A673 (cell line): ENCODE measurements around the gene EIF4E3. TPM values are rescaled to one million over a fixed set of nuclear protein-coding genes. Genes with fewer than 3 reads are reported as not detected.

Source experiments
- BruUV-seq: library from RNA; stranded (reverse); fragments of 400-500 nt; replicated peaks from 2 replicates; lab custom pipeline; 2021; lab: Mats Ljungman, UMichigan
- CTCF ChIA-PET: fragments of 300-600 bp; sonication (Branson Sonifier 250); formaldehyde crosslinking; loops from one replicate; lab custom pipeline; 2022; ENCODE audit warnings: antibody characterized with exemption; lab: Charles Lee
- POLR2A ChIA-PET: fragments of 300-600 bp; sonication (Branson Sonifier 250); formaldehyde crosslinking; loops from one replicate; lab custom pipeline; 2022; ENCODE audit warnings: antibody characterized with exemption; ENCODE audit not compliant: low non-redundant PET; lab: Charles Lee
- DNase-seq: peaks from one replicate; pipeline ENCODE4 v3.0.0-alpha.2; 2015; ENCODE audit warnings: low spot score
- H3K27ac ChIP-seq: fragments of 200-600 bp; sonication (generic); 2 replicates; pipeline ENCODE4 v1.5.1; 2016; ENCODE audit warnings: mixed run types, low read depth, mild to moderate bottlenecking, mixed read lengths, antibody characterized with exemption, low read length; ENCODE audit not compliant: poor library complexity, severe bottlenecking
- H3K27me3 ChIP-seq: fragments of 200-600 bp; sonication (generic); replicated peaks from 2 replicates; pipeline ENCODE4 v1.6.1; 2017; ENCODE audit warnings: mixed run types, low read depth, mild to moderate bottlenecking, mixed read lengths, antibody characterized with exemption, low read length; ENCODE audit not compliant: insufficient read depth, poor library complexity
- H3K36me3 ChIP-seq: fragments of 200-600 bp; sonication (generic); 2 replicates; pipeline ENCODE4 v1.6.1; 2016; ENCODE audit warnings: mixed run types, mild to moderate bottlenecking, mixed read lengths, antibody characterized with exemption, low read length; ENCODE audit not compliant: insufficient read depth, poor library complexity, severe bottlenecking
- H3K4me1 ChIP-seq: fragments of 200-600 bp; sonication (generic); 2 replicates; pipeline ENCODE4 v1.6.1; 2017; ENCODE audit warnings: mixed run types, mild to moderate bottlenecking, mixed read lengths, antibody characterized with exemption, low read length; ENCODE audit not compliant: insufficient read depth, poor library complexity, severe bottlenecking
- H3K4me3 ChIP-seq: fragments of 200-600 bp; sonication (generic); 2 replicates; pipeline ENCODE4 v1.5.1; 2016; ENCODE audit warnings: low read depth, mixed run types, mild to moderate bottlenecking, mixed read lengths, low read length; ENCODE audit not compliant: poor library complexity, severe bottlenecking
- H3K9me3 ChIP-seq: fragments of 200-600 bp; sonication (generic); 2 replicates; pipeline ENCODE4 v1.6.1; 2016; ENCODE audit warnings: mixed run types, low read depth, mild to moderate bottlenecking, mixed read lengths, antibody characterized with exemption, low read length; ENCODE audit not compliant: poor library complexity, severe bottlenecking
- EZH2 ChIP-seq: fragments of 200-600 bp; sonication (generic); IDR thresholded peaks from 2 replicates; pipeline ENCODE4 v1.6.1; 2017; ENCODE audit warnings: borderline replicate concordance, low read depth, mild to moderate bottlenecking, mixed read lengths, antibody characterized with exemption, low read length; ENCODE audit not compliant: poor library complexity, severe bottlenecking
- intact Hi-C: fragments of 100-400 bp; cut with micrococcal nuclease; formaldehyde crosslinking; loops from one replicate; pipeline ENCODE4 v1.10.0; 2022; ENCODE audit not compliant: unreplicated experiment
- total RNA-seq: library from RNA; stranded (reverse); gene quantifications from 2 replicates; pipeline ENCODE4 v1.2.3, GENCODE V29; 2021
- TF ChIP-seq, protein P1 (sequence below): fragments of 300-800, 200-600 bp; sonication (generic); conservative IDR thresholded peaks from 2 replicates; pipeline ENCODE4 v1.5.1; 2017; ENCODE audit warnings: low read depth, mild to moderate bottlenecking, antibody characterized with exemption, low read length, moderate library complexity, mixed read lengths

The EIF4E3 gene
- total RNA-seq, 1 experiment from 2014 or later, result 3.1 TPM

DNA sequence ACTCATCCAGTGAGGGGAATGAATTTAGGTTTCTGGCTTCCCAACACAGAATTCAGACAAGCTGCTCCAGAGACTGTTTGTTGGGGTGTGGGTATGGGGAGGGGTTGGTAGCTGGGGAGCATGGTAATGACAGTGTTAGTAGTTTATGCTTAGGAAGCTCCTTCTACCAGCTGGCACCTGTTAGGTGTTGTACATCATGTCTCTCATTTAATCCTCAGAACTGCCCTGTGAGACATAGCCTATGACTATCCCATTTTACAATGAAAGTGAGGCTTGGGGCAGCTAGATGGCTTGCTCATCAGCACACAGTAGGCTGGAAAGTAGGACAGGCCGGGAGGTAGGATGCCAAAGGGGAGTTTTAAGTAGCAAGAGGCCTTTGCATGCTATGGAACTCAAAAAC lies 2.5 kb downstream of the EIF4E3 start:
- DNase-seq, result no peak
- ChIA-PET CTCF (no interaction called here), POLR2A (no interaction called here)
- intact Hi-C loops, result loop anchor here (10.0 kb wide), 2 partner anchors 1102 to 1362 kb away; no protein-coding TSS in a partner anchor
- Histone ChIP-seq H3K36me3 (no peaks in the 10 kb centered on the region), H3K4me1 (no peaks in the 10 kb centered on the region), H3K4me3 (no peak overlapping the region), H3K27ac (no peak overlapping the region), H3K27me3 (no peaks in the 10 kb centered on the region), H3K9me3 (no peaks in the 10 kb centered on the region)
- TF ChIP-seq, protein P1, sequence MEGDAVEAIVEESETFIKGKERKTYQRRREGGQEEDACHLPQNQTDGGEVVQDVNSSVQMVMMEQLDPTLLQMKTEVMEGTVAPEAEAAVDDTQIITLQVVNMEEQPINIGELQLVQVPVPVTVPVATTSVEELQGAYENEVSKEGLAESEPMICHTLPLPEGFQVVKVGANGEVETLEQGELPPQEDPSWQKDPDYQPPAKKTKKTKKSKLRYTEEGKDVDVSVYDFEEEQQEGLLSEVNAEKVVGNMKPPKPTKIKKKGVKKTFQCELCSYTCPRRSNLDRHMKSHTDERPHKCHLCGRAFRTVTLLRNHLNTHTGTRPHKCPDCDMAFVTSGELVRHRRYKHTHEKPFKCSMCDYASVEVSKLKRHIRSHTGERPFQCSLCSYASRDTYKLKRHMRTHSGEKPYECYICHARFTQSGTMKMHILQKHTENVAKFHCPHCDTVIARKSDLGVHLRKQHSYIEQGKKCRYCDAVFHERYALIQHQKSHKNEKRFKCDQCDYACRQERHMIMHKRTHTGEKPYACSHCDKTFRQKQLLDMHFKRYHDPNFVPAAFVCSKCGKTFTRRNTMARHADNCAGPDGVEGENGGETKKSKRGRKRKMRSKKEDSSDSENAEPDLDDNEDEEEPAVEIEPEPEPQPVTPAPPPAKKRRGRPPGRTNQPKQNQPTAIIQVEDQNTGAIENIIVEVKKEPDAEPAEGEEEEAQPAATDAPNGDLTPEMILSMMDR, result no peak
- no peak for TF ChIP-seq EZH2
- no TSS peak for BruUV-seq

DNA sequence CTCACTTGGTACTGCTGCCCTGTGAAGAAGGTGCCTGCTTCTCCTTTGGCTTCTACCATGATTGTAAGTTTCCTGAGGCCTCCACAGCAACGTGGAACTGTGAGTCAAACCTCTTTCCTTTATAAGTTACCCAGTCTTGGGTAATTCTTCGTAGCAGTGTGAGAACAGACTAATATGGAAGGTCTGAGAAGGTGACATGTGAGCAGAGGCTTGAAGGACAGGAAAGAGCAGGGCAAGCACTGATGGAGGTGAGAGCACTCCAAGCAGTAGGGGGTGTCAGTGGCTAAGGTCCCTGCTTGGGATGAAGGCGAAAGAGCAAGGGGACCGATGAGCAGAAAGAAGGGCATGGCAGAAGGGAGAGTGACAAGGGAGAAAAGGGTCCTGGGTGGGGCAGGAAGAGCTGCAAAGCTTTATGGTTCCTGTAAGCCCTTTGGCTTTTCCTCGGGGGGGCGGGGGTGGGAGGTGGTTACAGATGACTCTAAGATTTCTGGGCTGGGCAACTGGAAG lies 3.5 kb downstream of the EIF4E3 start:
- H3K27ac ChIP-seq, result no peak overlapping the region
- ChIA-PET CTCF (no interaction called here), POLR2A (no interaction called here)
- H3K4me3 ChIP-seq, result no peak overlapping the region
- H3K9me3 ChIP-seq, result no peaks in the 10 kb centered on the region
- no peaks in the 10 kb centered on the region for H3K36me3 ChIP-seq
- intact Hi-C loops, result loop anchor here (10.0 kb wide), 2 partner anchors 1103 to 1363 kb away; no protein-coding TSS in a partner anchor
- H3K4me1 ChIP-seq, result no peaks in the 10 kb centered on the region
- TF ChIP-seq, protein P1, result no peak
- no peak for TF ChIP-seq EZH2
- DNase-seq, result no peak
- H3K27me3 ChIP-seq, result no peaks in the 10 kb centered on the region
- no TSS peak for BruUV-seq

DNA sequence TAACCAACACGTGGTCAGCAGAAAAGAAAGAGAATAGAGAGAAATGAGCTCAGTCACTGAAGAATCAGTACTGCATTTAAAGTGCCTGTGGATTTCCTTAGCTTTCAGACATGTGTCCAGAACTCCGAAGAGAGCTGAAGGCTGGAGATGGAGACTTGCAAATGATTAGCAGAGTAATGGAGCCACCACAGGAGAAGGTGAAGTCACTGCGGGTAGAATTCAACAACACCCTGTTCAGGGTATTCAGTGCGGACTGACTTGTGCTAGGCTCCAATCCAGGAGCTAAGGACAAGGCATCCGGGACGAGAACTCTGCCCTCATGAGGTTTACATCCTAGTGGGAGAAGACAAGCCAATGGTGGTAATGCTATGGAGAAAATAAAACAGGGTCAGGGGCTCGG lies 4.2 kb downstream of the EIF4E3 start:
- H3K9me3 ChIP-seq, result no peaks in the 10 kb centered on the region
- H3K4me3 ChIP-seq, result no peak overlapping the region
- H3K36me3 ChIP-seq, result no peaks in the 10 kb centered on the region
- no peaks in the 10 kb centered on the region for H3K27me3 ChIP-seq
- BruUV-seq, result no TSS peak
- H3K4me1 ChIP-seq, result no peaks in the 10 kb centered on the region
- ChIA-PET CTCF (no interaction called here), POLR2A (interaction anchor here (0.5 kb wide), 1 partner anchor 660 kb away, joined by 4 read pairs; no protein-coding TSS in a partner anchor)
- no peak overlapping the region for H3K27ac ChIP-seq
- TF ChIP-seq EZH2, result no peak
- TF ChIP-seq, protein P1, result no peak
- no peak for DNase-seq
- intact Hi-C loops, result loop anchor here (10.0 kb wide), 2 partner anchors 1104 to 1364 kb away; no protein-coding TSS in a partner anchor
